B cell (primary cell): Measurements from ENCODE around the gene EFNA3. TPM values are rescaled to one million over a fixed set of nuclear protein-coding genes. Genes with fewer than 3 reads are reported as not detected.

ENCODE experiments used
- ATAC-seq: fragments of 200-7000 bp; cut with Tn5 transposase; one replicate; pipeline ENCODE4 v1.10.0; 2021; ENCODE audit warnings: low read depth, mild to moderate bottlenecking, moderate number of reproducible peaks, moderate library complexity
- CTCF ChIA-PET: fragments of 350-600 bp; sonication (Branson Sonifier 250); formaldehyde crosslinking; loops from one replicate; lab custom pipeline; 2021; ENCODE audit warnings: antibody characterized with exemption, inconsistent platforms; lab: Charles Lee
- POLR2A ChIA-PET: fragments of 350-600 bp; sonication (Branson Sonifier 250); formaldehyde crosslinking; loops from one replicate; lab custom pipeline; 2021; ENCODE audit warnings: antibody characterized with exemption; lab: Charles Lee
- DNase-seq: peaks from one replicate; pipeline ENCODE4 v3.0.0; 2013
- H2AFZ ChIP-seq: 2 replicates; pipeline ENCODE4 v1.6.1; 2012; ENCODE audit warnings: mild to moderate bottlenecking, low read depth, low read length; ENCODE audit not compliant: insufficient read depth, poor library complexity, severe bottlenecking
- H3K27ac ChIP-seq, 2 donors: 1 replicate in 1 of 2; 2 replicates in 1 of 2; pipeline ENCODE4 v1.5.1; 2012 to 2013; ENCODE audit warnings: low read length in 2 of 2, mild to moderate bottlenecking in 2 of 2, moderate library complexity in 1 of 2
- H3K27me3 ChIP-seq, 4 experiments: fragments of 200-600 bp in 1 of 4; sonication (generic) in 1 of 4; replicated peaks in 1 of 4; 1 replicate in 2 of 4; 2 replicates in 2 of 4; pipeline versions ENCODE4 v1.6.1 to v1.7.0; 2013 to 2016; ENCODE audit warnings: low read length in 3 of 4, mild to moderate bottlenecking in 2 of 4, mixed read lengths in 1 of 4, moderate library complexity in 1 of 4; ENCODE audit not compliant: insufficient read depth in 4 of 4, control insufficient read depth in 3 of 4; ENCODE audit errors: control extremely low read depth in 1 of 4
- H3K36me3 ChIP-seq, 2 experiments: replicated peaks in 1 of 2; 1 replicate in 1 of 2; 2 replicates in 1 of 2; pipeline versions ENCODE4 v1.6.1 to v1.7.1; 2013; ENCODE audit warnings: low read length in 1 of 2; ENCODE audit not compliant: insufficient read depth in 2 of 2, control insufficient read depth in 1 of 2; ENCODE audit errors: control extremely low read depth in 1 of 2, extremely low read depth in 1 of 2
- H3K4me1 ChIP-seq, 2 donors: fragments of 200-600 bp in 1 of 2; sonication (generic) in 1 of 2; 1 replicate in 1 of 2; 2 replicates in 1 of 2; pipeline versions ENCODE4 v1.5.1 to v1.6.1; 2013 to 2017; ENCODE audit warnings: low read length in 2 of 2; ENCODE audit not compliant: control insufficient read depth in 2 of 2, insufficient read depth in 2 of 2
- H3K4me2 ChIP-seq: replicated peaks from 2 replicates; pipeline ENCODE3; 2012; ENCODE audit warnings: mild to moderate bottlenecking, low read depth, low read length; ENCODE audit not compliant: poor library complexity, severe bottlenecking
- H3K4me3 ChIP-seq, 5 experiments: fragments of 200-600 bp in 1 of 5; sonication (generic) in 1 of 5; 1 replicate in 3 of 5; 2 replicates in 2 of 5; pipeline versions ENCODE4 v1.5.1 to v1.7.0; 2011 to 2016; ENCODE audit warnings: low read length in 4 of 5, mild to moderate bottlenecking in 4 of 5, low read depth in 2 of 5, control low read depth in 1 of 5, moderate library complexity in 1 of 5; ENCODE audit not compliant: insufficient read depth in 1 of 5; ENCODE audit errors: control extremely low read depth in 1 of 5, extremely low read depth in 1 of 5
- H3K79me2 ChIP-seq: fragments of 200-600 bp; sonication (generic); one replicate; pipeline ENCODE4 v1.6.0; 2016; ENCODE audit warnings: low read length; ENCODE audit not compliant: control insufficient read depth, insufficient read depth
- H3K9ac ChIP-seq: fragments of 200-600 bp; sonication (generic); 2 replicates; pipeline ENCODE4 v1.6.1; 2017; ENCODE audit warnings: mild to moderate bottlenecking, low read length, moderate library complexity
- H3K9me3 ChIP-seq, 3 donors: one replicate each; pipeline versions ENCODE4 v1.6.1 to v1.7.1; 2013; ENCODE audit warnings: low read length in 2 of 3; ENCODE audit not compliant: control insufficient read depth in 2 of 3, insufficient read depth in 1 of 3; ENCODE audit errors: control extremely low read depth in 1 of 3
- H4K20me1 ChIP-seq: 2 replicates; pipeline ENCODE4 v1.6.0; 2012; ENCODE audit warnings: mild to moderate bottlenecking, low read length; ENCODE audit not compliant: insufficient read depth, control insufficient read depth, poor library complexity, severe bottlenecking
- H3K27ac Mint-ChIP-seq: one replicate; pipeline ENCODE4 v1.8.0; 2021; ENCODE audit warnings: mixed read lengths
- H3K27me3 Mint-ChIP-seq: one replicate; pipeline ENCODE4 v1.8.0; 2021; ENCODE audit warnings: mixed read lengths
- H3K4me1 Mint-ChIP-seq: one replicate; pipeline ENCODE4 v1.8.0; 2021; ENCODE audit warnings: mixed read lengths
- H3K4me3 Mint-ChIP-seq: one replicate; pipeline ENCODE4 v1.8.0; 2021; ENCODE audit warnings: mixed read lengths
- H3K9me3 Mint-ChIP-seq: one replicate; pipeline ENCODE4 v1.8.0; 2022; ENCODE audit warnings: mixed read lengths; ENCODE audit not compliant: insufficient read depth
- CTCF ChIP-seq: fragments of 200-600 bp; IDR thresholded peaks from one replicate; pipeline ENCODE4 v1.8.0; 2022; ENCODE audit warnings: antibody characterized with exemption, mild to moderate bottlenecking
- EZH2 ChIP-seq: IDR thresholded peaks from 2 replicates; pipeline ENCODE4 v1.6.1; 2012; ENCODE audit warnings: borderline replicate concordance, low read depth, mild to moderate bottlenecking, moderate library complexity, low read length; ENCODE audit not compliant: insufficient read depth, poor library complexity, severe bottlenecking
- WGBS: methylation state at CpG from one replicate; pipeline ENCODE4 v1.1.5; 2013; ENCODE audit warnings: missing lambda C conversion rate; ENCODE audit not compliant: insufficient coverage; 5-methylcytosine and 5-hydroxymethylcytosine counted together
- intact Hi-C: fragments of 100-400 bp; cut with micrococcal nuclease; formaldehyde crosslinking; loops from one replicate; pipeline ENCODE4 v1.10.0; 2022
- polyA plus RNA-seq: library from polyadenylated mRNA; depleted of rRNA; stranded (reverse); fragments of >200 nt; gene quantifications from 2 replicates; pipeline ENCODE4 v1.2.3, GENCODE V29; 2012
- total RNA-seq, 2 donors: library from RNA; stranded (reverse); fragments of 120-200 nt in 1 of 2; gene quantifications; 1 replicate in 1 of 2; 2 replicates in 1 of 2; pipeline versions ENCODE4 v1.2.3 to v1.2.4, GENCODE V29; 2013 to 2022

The EFNA3 gene
- total and polyA plus RNA-seq, 2 donors (not counting 1 experiment from before 2014, with no cell fraction given) = 1.6 to 3.2 TPM

DNA sequence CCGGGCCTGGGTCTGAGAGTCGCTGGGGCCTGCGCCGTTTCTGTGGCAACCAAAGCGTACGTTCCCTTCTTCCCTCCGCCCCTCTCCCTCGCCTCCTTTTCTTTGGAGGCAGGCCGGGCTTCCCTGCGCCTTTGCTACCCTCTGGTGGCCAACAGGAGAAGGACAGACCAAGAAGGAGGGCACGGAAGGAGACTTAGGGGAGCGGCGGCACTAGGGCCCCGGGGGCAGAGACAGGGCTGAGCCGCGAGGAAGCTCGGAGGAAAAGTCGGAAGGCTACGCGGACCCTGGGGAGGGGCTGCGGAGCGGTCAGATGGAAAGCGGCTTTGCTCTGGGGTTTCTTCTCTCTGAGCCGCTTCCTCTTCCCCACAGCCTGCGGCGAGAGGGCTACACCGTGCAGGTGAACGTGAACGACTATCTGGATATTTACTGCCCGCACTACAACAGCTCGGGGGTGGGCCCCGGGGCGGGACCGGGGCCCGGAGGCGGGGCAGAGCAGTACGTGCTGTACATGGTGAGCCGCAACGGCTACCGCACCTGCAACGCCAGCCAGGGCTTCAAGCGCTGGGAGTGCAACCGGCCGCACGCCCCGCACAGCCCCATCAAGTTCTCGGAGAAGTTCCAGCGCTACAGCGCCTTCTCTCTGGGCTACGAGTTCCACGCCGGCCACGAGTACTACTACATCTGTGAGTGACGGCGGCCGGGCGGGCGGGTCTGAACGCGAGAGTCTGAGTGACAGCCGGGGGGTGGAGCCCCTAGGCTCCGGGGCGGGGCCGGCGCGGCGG is 6.3 kb downstream of the EFNA3 start:
- peaks cover 48% of the 10 kb centered on the region for H3K4me1 Mint-ChIP-seq
- H3K4me2 ChIP-seq = peak overlapping the region; percentile 98
- peaks cover 59 to 62% of the 10 kb centered on the region in 2 donors for H3K4me1 ChIP-seq

More for the DNA sequence above, 6.3 kb downstream of the EFNA3 start:
- H2AFZ ChIP-seq = peak overlapping the region; percentile 92
- peaks cover 0 to 27% (median 0%) of the 10 kb centered on the region in 3 donors for H3K9me3 ChIP-seq
- Mint-ChIP-seq H3K9me3 (no peaks in the 10 kb centered on the region), H3K27ac (peak overlapping the region; percentile 93), H3K4me3 (peak overlapping the region; percentile 91), H3K27me3 (peaks cover 30% of the 10 kb centered on the region)
- intact Hi-C loops = loop anchor here (1.0 to 5.0 kb wide), 10 partner anchors 22 to 526 kb away; partner anchors contain the start of genes ADAM15, EFNA4, HCN3 and KRTCAP2
- no peaks in the 10 kb centered on the region for H3K79me2 ChIP-seq
- H3K4me3 ChIP-seq = peak overlapping the region; percentile 48 to 80 (median 76)
- H3K36me3 ChIP-seq = no peaks in the 10 kb centered on the region
- peaks cover 0 to 46% (median 38%) of the 10 kb centered on the region in 4 experiments for H3K27me3 ChIP-seq
- CTCF ChIA-PET = interaction anchor here (0.6 to 5.5 kb wide), 46 partner anchors 9 to 605 kb away, joined by 3 to 184 read pairs (median 4); partner anchors contain the start of genes ADAM15, CKS1B, DPM3 and EFNA4
- H3K27ac ChIP-seq = peak overlapping the region; percentile 77 to 79
- peak overlapping the region; percentile 85 for H3K9ac ChIP-seq
- H4K20me1 ChIP-seq = peaks cover 45% of the 10 kb centered on the region
- no peak for TF ChIP-seq EZH2
- TF ChIP-seq CTCF = peak; percentile 87
- POLR2A ChIA-PET = interaction anchor here (0.5 to 3.0 kb wide), 15 partner anchors 10 to 864 kb away, joined by 3 to 18 read pairs (median 5); partner anchors contain the start of genes ADAM15, CKS1B, EFNA4 and PYGO2
- DNase-seq (peak; percentile 97), ATAC-seq (peak; percentile 73)
- under 1% methylated on average over 66 of the region's 67 CpGs for WGBS
